ENCODE results near the gene ADARB2. TPM values are rescaled to one million over a fixed set of nuclear protein-coding genes. Genes with fewer than 3 reads are reported as not detected.

ADARB2 gene
- total RNA-seq, 4 donors from 2014 or later = 2.3 to 3.7 (median 2.6) TPM

- Histone ChIP-seq H3K9me3 (no peaks in the 10 kb centered on the region), H3K4me1 (no peaks in the 10 kb centered on the region), H3K4me3 (no peak overlapping the region), H3K27ac (replicated peaks in 1 of 4) (no peak overlapping the region), H3K36me3 (no peaks in the 10 kb centered on the region), H3K27me3 (peaks cover 0 to 21% (median 0%) of the 10 kb centered on the region in 4 donors)
- TF ChIP-seq EP300 (IDR thresholded peaks at IDR 0.05) (no peak), POLR2AphosphoS5 (IDR thresholded peaks at IDR 0.05) (no peak), POLR2A (IDR thresholded peaks at IDR 0.05; ENCODE audit: low read depth) (no peak), CTCF (IDR thresholded peaks at IDR 0.05) (no peak)
- WGBS = 53% methylated on average over 11 of the region's 11 CpGs
- intact Hi-C loops (cut with DNase I) = no loop called here
- DNase-seq (ENCODE audit: extremely low spot score) = no peak
These were observed 556.5 kb downstream of the ADARB2 start for GRCh38 chr10:1180836-1181235.

GRCh38 chr10:1180071-1180730 lies 557.1 kb downstream of the ADARB2 start:
- Histone ChIP-seq H3K36me3 (no peaks in the 10 kb centered on the region), H3K9me3 (no peaks in the 10 kb centered on the region), H3K4me3 (no peak overlapping the region), H3K27me3 (peaks cover 0 to 18% (median 0%) of the 10 kb centered on the region in 4 donors), H3K27ac (replicated peaks in 1 of 4) (no peak overlapping the region), H3K4me1 (no peaks in the 10 kb centered on the region)
- 86% methylated on average over 5 of the region's 16 CpGs for WGBS
- DNase-seq (ENCODE audit: extremely low spot score) = no peak
- TF ChIP-seq POLR2AphosphoS5 (IDR thresholded peaks at IDR 0.05) (no peak), EP300 (IDR thresholded peaks at IDR 0.05) (no peak), CTCF (IDR thresholded peaks at IDR 0.05) (no peak), POLR2A (IDR thresholded peaks at IDR 0.05; ENCODE audit: low read depth) (no peak)
- intact Hi-C loops (cut with DNase I) = no loop called here

- no peak overlapping the region for H3K4me3 ChIP-seq
- intact Hi-C loops (cut with DNase I) = no loop called here
- no peak for TF ChIP-seq CTCF (IDR thresholded peaks at IDR 0.05)
- TF ChIP-seq POLR2A (IDR thresholded peaks at IDR 0.05; ENCODE audit: low read depth) = no peak
- TF ChIP-seq POLR2AphosphoS5 (IDR thresholded peaks at IDR 0.05) = no peak
- no peak for TF ChIP-seq EP300 (IDR thresholded peaks at IDR 0.05)
- H3K27ac ChIP-seq (replicated peaks in 1 of 4) = no peak overlapping the region
- no peaks in the 10 kb centered on the region for H3K4me1 ChIP-seq
- WGBS = 85% methylated on average over 18 of the region's 20 CpGs
- no peaks in the 10 kb centered on the region for H3K36me3 ChIP-seq
- H3K27me3 ChIP-seq = peaks cover 0 to 13% (median 0%) of the 10 kb centered on the region in 4 donors
- no peak for DNase-seq (ENCODE audit: extremely low spot score)
- H3K9me3 ChIP-seq = no peaks in the 10 kb centered on the region
These were observed 557.8 kb downstream of the ADARB2 start for GRCh38 chr10:1179346-1180070.

GRCh38 chr10:1178506-1178905 lies 558.8 kb downstream of the ADARB2 start:
- Histone ChIP-seq H3K27me3 (peaks cover 0 to 5% (median 0%) of the 10 kb centered on the region in 4 donors), H3K4me1 (no peaks in the 10 kb centered on the region), H3K4me3 (no peak overlapping the region), H3K27ac (replicated peaks in 1 of 4) (no peak overlapping the region), H3K9me3 (no peaks in the 10 kb centered on the region), H3K36me3 (no peaks in the 10 kb centered on the region)
- DNase-seq (ENCODE audit: extremely low spot score) = no peak
- 85% methylated on average over 16 of the region's 16 CpGs for WGBS
- TF ChIP-seq EP300 (IDR thresholded peaks at IDR 0.05) (no peak), POLR2A (IDR thresholded peaks at IDR 0.05; ENCODE audit: low read depth) (no peak), CTCF (IDR thresholded peaks at IDR 0.05) (no peak), POLR2AphosphoS5 (IDR thresholded peaks at IDR 0.05) (no peak)
- intact Hi-C loops (cut with DNase I) = no loop called here

Data from esophagus muscularis mucosa (tissue), 4 donors.